B cell (primary cell): ENCODE results near the gene PTPRQ.

Experiments used
- EZH2 ChIP-seq: IDR thresholded peaks from 2 replicates; pipeline ENCODE4 v1.6.1; 2012; ENCODE audit warnings: borderline replicate concordance, low read depth, mild to moderate bottlenecking, moderate library complexity, low read length; ENCODE audit not compliant: insufficient read depth, poor library complexity, severe bottlenecking
- TF ChIP-seq, protein P1 (sequence below): fragments of 200-600 bp; IDR thresholded peaks from one replicate; pipeline ENCODE4 v1.8.0; 2022; ENCODE audit warnings: antibody characterized with exemption, mild to moderate bottlenecking

DNA sequence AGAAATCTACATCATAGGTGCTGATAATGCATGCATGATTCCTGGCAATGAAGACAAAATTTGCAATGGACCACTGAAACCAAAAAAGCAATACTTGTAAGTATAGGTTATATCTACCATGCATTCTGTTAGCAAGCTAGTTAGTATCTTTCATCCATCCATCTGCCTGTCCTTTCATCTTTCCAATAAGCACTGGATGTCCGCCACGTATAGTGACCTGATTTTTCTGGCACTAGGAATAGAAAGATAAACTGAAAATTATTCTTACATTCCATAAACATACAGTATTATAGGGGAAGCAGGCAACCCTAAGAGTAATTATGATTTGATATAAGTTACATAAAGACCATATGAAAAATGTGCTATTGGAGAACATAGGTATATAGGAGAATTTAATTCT lies 176.2 kb downstream of the PTPRQ start:
- TF ChIP-seq, protein P1, sequence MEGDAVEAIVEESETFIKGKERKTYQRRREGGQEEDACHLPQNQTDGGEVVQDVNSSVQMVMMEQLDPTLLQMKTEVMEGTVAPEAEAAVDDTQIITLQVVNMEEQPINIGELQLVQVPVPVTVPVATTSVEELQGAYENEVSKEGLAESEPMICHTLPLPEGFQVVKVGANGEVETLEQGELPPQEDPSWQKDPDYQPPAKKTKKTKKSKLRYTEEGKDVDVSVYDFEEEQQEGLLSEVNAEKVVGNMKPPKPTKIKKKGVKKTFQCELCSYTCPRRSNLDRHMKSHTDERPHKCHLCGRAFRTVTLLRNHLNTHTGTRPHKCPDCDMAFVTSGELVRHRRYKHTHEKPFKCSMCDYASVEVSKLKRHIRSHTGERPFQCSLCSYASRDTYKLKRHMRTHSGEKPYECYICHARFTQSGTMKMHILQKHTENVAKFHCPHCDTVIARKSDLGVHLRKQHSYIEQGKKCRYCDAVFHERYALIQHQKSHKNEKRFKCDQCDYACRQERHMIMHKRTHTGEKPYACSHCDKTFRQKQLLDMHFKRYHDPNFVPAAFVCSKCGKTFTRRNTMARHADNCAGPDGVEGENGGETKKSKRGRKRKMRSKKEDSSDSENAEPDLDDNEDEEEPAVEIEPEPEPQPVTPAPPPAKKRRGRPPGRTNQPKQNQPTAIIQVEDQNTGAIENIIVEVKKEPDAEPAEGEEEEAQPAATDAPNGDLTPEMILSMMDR: no peak
- TF ChIP-seq EZH2: no peak
